PC-9 (cell line): ENCODE results near the gene CBX4. TPM values are rescaled to one million over a fixed set of nuclear protein-coding genes. Genes with fewer than 3 reads are reported as not detected.

ENCODE experiments used
- BruUV-seq: library from RNA; stranded (reverse); fragments of 400-500 nt; replicated peaks from 2 replicates; lab custom pipeline; 2021; lab: Mats Ljungman, UMichigan
- CTCF ChIA-PET: fragments of 300-600 bp; sonication (Branson Sonifier 250); formaldehyde crosslinking; loops from one replicate; lab custom pipeline; 2022; ENCODE audit warnings: antibody characterized with exemption; lab: Charles Lee
- POLR2A ChIA-PET: fragments of 300-600 bp; sonication (Branson Sonifier 250); formaldehyde crosslinking; loops from one replicate; lab custom pipeline; 2022; ENCODE audit warnings: antibody characterized with exemption; ENCODE audit not compliant: unreplicated experiment; lab: Charles Lee
- DNase-seq, 2 experiments: peaks; one replicate each; pipeline versions ENCODE4 v3.0.0 to v3.0.0-alpha.2; 2015 to 2022; ENCODE audit warnings: mixed read lengths in 1 of 2
- H2AFZ ChIP-seq: fragments of 200-600 bp; sonication (generic); 2 replicates; pipeline ENCODE4 v1.8.1; 2017; ENCODE audit warnings: antibody characterized with exemption
- H3F3A ChIP-seq: fragments of 200-600 bp; sonication (generic); 2 replicates; pipeline ENCODE4 v1.8.1; 2017; ENCODE audit warnings: antibody characterized with exemption, mild to moderate bottlenecking, low read depth; ENCODE audit not compliant: insufficient read depth
- H3K27ac ChIP-seq: fragments of 200-600 bp; sonication (generic); 2 replicates; pipeline ENCODE4 v1.6.1; 2016; ENCODE audit warnings: mixed run types
- H3K27me3 ChIP-seq: fragments of 200-600 bp; sonication (generic); 2 replicates; pipeline ENCODE4 v1.6.1; 2016; ENCODE audit warnings: low read depth, mixed run types; ENCODE audit not compliant: insufficient read depth
- H3K36me3 ChIP-seq: fragments of 200-600 bp; sonication (generic); 2 replicates; pipeline ENCODE4 v1.6.1; 2016; ENCODE audit warnings: low read depth, mixed run types
- H3K4me1 ChIP-seq: fragments of 200-600 bp; sonication (generic); replicated peaks from 2 replicates; pipeline ENCODE4 v1.6.1; 2016; ENCODE audit warnings: mixed run types; ENCODE audit not compliant: insufficient read depth
- H3K4me2 ChIP-seq: fragments of 200-600 bp; sonication (generic); 2 replicates; pipeline ENCODE4 v1.6.1; 2017; ENCODE audit warnings: mixed run types
- H3K4me3 ChIP-seq: fragments of 200-600 bp; sonication (generic); 2 replicates; pipeline ENCODE4 v1.6.1; 2016; ENCODE audit warnings: mixed run types
- H3K79me2 ChIP-seq: fragments of 200-600 bp; sonication (generic); 2 replicates; pipeline ENCODE4 v1.6.1; 2017; ENCODE audit warnings: low read depth, mixed run types
- H3K9me2 ChIP-seq: fragments of 200-600 bp; sonication (generic); 2 replicates; pipeline ENCODE4 v1.8.1; 2017; ENCODE audit warnings: mild to moderate bottlenecking; ENCODE audit not compliant: insufficient read depth
- H3K9me3 ChIP-seq: fragments of 200-600 bp; sonication (generic); 2 replicates; pipeline ENCODE4 v1.8.1; 2016; ENCODE audit warnings: low read depth; ENCODE audit not compliant: insufficient read depth
- H4K20me1 ChIP-seq: fragments of 200-600 bp; sonication (generic); 2 replicates; pipeline ENCODE4 v1.8.1; 2017; ENCODE audit not compliant: insufficient read depth
- EZH2 ChIP-seq: fragments of 200-600 bp; sonication (generic); IDR thresholded peaks from 2 replicates; pipeline ENCODE4 v1.8.0; 2017; ENCODE audit warnings: antibody characterized with exemption, low read depth
- intact Hi-C: fragments of 100-400 bp; cut with micrococcal nuclease; formaldehyde crosslinking; loops from one replicate; pipeline ENCODE4 v1.10.0; 2022; ENCODE audit not compliant: unreplicated experiment
- total RNA-seq: library from RNA; stranded (reverse); gene quantifications from 2 replicates; pipeline ENCODE4 v1.2.3, GENCODE V29; 2021
- TF ChIP-seq, protein P1 (sequence below): fragments of 200-600 bp; sonication (generic); conservative IDR thresholded peaks from 2 replicates; pipeline ENCODE4 v1.6.1; 2017; ENCODE audit warnings: mixed run types, antibody characterized with exemption, mild to moderate bottlenecking, moderate library complexity

CBX4 gene
- total RNA-seq, 1 experiment from 2014 or later: 32.0 TPM

DNA sequence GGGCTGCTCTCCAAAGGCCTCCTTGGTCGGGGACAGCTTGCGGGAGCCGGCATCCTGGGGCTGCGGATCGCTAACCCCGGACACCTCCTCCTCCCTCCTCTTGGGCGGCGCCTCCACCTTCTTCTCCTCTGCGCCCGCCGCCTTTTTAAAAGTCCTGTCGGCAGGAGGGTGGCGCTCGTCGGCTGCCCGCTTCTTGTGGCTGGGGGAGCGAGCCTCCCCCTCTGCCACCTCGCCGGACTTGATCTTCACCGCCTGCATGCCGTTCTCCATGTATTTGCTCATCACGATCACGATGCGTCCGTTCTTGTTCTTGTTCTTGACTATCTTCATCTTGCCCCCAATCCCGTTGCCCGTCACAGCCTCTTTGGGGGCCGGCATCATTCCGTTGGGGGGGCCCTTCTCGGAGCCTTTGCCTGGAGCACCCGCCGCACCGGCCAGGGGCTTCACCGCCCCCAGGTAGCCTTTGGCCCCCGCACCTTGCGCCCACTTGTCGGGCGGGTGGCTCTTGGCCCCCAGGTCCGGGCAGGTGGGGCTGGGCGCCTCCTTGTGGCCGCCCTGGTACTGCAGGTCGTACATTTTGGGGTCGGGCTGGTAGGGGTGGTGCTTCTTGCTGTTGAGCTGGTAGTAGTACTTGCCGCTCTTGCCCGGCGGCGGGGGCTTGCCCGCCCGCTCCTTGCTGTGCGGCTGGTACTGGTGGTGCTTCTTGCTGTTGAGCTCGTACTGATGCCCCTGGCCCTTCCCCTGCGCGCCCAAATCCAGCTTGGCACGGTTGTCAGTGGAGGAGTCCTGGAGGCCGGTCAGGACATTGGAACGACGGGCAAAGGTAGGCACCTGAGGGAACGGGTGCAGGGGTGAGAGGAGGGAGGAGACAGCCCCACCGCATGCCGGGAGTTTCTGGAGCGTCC is 4.4 kb downstream of the CBX4 start:
- no peak overlapping the region for H3K27ac ChIP-seq
- CTCF ChIA-PET: interaction anchor here (0.7 to 0.9 kb wide), 2 partner anchors 15 to 24 kb away, joined by 3 to 5 read pairs; no protein-coding TSS in a partner anchor

DNA sequence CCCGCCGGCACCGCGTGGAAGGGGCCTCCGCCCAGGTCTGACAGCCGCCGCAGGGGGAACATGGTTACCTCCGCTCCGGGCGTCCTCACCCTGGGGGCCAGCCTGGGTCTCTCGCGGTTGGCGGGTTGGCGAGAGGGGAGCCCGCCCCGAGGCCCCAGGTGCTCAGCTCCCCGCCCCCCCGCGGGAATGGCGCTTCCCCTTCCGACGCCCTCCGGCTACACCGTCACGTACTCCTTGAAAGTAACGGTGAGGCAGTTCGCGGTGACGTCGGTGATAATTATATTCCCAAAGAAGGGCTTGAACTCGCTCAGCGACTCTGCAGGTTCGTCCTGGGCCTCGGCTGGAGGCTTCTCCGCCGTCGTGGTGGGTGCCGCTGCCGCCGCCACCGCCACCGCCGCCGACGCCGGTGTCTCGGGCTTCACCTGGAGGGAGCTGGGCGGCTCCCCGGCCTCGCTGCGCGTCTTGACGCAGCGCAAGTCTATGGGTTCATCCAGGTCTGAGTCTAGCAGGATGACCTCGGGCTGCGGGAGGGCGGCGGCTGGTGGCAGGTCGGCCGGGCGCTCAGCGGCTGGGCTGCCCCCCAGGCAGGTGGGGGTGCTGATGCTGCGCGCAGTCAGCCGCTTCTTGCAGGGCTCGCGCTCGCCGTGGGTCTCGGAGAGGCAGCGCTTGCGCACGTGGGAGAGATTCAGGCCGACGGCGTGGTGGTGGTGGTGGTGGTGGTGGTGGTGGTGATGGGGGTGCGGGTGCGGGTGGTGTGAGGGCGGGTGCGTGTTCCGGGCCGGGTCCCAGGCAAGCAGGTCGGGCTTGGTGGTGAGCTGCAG is 5.3 kb downstream of the CBX4 start:
- no TSS peak for BruUV-seq
- Histone ChIP-seq H3K4me2 (peak overlapping the region; percentile 73), H2AFZ (no peak overlapping the region), H3K9me2 (no peaks in the 10 kb centered on the region), H3K4me3 (no peak overlapping the region), H3K79me2 (peaks cover 53% of the 10 kb centered on the region), H3K4me1 (peaks cover 41% of the 10 kb centered on the region), H3F3A (peaks cover 20% of the 10 kb centered on the region; the same call in 1 of the 2 replicates), H4K20me1 (peaks cover 23% of the 10 kb centered on the region), H3K9me3 (no peaks in the 10 kb centered on the region), H3K27ac (no peak overlapping the region), H3K27me3 (no peaks in the 10 kb centered on the region), H3K36me3 (no peaks in the 10 kb centered on the region)
- TF ChIP-seq, protein P1, sequence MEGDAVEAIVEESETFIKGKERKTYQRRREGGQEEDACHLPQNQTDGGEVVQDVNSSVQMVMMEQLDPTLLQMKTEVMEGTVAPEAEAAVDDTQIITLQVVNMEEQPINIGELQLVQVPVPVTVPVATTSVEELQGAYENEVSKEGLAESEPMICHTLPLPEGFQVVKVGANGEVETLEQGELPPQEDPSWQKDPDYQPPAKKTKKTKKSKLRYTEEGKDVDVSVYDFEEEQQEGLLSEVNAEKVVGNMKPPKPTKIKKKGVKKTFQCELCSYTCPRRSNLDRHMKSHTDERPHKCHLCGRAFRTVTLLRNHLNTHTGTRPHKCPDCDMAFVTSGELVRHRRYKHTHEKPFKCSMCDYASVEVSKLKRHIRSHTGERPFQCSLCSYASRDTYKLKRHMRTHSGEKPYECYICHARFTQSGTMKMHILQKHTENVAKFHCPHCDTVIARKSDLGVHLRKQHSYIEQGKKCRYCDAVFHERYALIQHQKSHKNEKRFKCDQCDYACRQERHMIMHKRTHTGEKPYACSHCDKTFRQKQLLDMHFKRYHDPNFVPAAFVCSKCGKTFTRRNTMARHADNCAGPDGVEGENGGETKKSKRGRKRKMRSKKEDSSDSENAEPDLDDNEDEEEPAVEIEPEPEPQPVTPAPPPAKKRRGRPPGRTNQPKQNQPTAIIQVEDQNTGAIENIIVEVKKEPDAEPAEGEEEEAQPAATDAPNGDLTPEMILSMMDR: no peak
- no peak for TF ChIP-seq EZH2
- ChIA-PET CTCF (interaction anchor here (1.0 kb wide), 1 partner anchor 24 kb away, joined by 5 read pairs; no protein-coding TSS in a partner anchor), POLR2A (interaction anchor here (0.6 to 0.7 kb wide), 2 partner anchors 24 to 69 kb away, joined by 3 read pairs; no protein-coding TSS in a partner anchor)
- no peak for DNase-seq
- intact Hi-C loops: no loop called here

More for the DNA sequence above, 4.4 kb downstream of the CBX4 start:
- no peak overlapping the region for H3K4me2 ChIP-seq
- peaks cover 41% of the 10 kb centered on the region for H3K4me1 ChIP-seq
- no peaks in the 10 kb centered on the region for H3K36me3 ChIP-seq
- no peaks in the 10 kb centered on the region for H3K9me2 ChIP-seq
- no peak overlapping the region for H2AFZ ChIP-seq
- BruUV-seq: no TSS peak
- TF ChIP-seq EZH2: no peak
- TF ChIP-seq, protein P1: peak; percentile 88
- H3F3A ChIP-seq: peaks cover 20% of the 10 kb centered on the region; the same call in 1 of the 2 replicates
- no peak overlapping the region for H3K4me3 ChIP-seq
- H3K79me2 ChIP-seq: peaks cover 53% of the 10 kb centered on the region
- no peaks in the 10 kb centered on the region for H3K27me3 ChIP-seq
- peaks cover 23% of the 10 kb centered on the region for H4K20me1 ChIP-seq
- intact Hi-C loops: no loop called here
- no peaks in the 10 kb centered on the region for H3K9me3 ChIP-seq
- DNase-seq: no peak
- POLR2A ChIA-PET: no interaction called here

DNA sequence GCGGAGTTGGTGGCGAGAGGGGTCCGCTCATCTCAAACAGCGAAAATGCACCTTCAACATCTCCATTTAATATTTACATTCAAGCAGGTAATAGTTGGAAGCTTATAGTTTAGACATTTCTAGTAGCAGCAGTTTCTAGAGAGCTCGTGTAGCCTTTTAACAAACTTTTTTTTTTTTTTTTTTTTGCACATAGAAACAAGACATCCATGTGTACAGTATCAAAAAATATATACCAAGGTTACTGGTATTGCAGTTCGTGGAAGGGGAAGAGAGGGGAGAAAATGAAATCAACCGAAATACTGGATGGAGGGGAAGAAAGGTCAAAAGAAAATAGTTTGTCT is 6.2 kb downstream of the CBX4 start:
- H3K4me3 ChIP-seq: peak overlapping the region; percentile 68
- no TSS peak for BruUV-seq

More for the DNA sequence above, 6.2 kb downstream of the CBX4 start:
- TF ChIP-seq, protein P1: no peak
- TF ChIP-seq EZH2: no peak
- Histone ChIP-seq H3K4me2 (peak overlapping the region; percentile 73), H3K9me3 (no peaks in the 10 kb centered on the region), H2AFZ (no peak overlapping the region), H3F3A (peaks cover 16% of the 10 kb centered on the region; the same call in 1 of the 2 replicates), H3K9me2 (no peaks in the 10 kb centered on the region), H4K20me1 (peaks cover 18% of the 10 kb centered on the region), H3K27ac (peak overlapping the region; percentile 82), H3K27me3 (no peaks in the 10 kb centered on the region), H3K79me2 (peaks cover 48% of the 10 kb centered on the region), H3K4me1 (peaks cover 41% of the 10 kb centered on the region), H3K36me3 (no peaks in the 10 kb centered on the region)
- ChIA-PET CTCF (interaction anchor here (0.6 to 1.0 kb wide), 3 partner anchors 23 to 160 kb away, joined by 5 to 8 read pairs (median 8); no protein-coding TSS in a partner anchor), POLR2A (interaction anchor here (0.7 to 0.9 kb wide), 2 partner anchors 23 to 25 kb away, joined by 3 to 22 read pairs; no protein-coding TSS in a partner anchor)
- no peak for DNase-seq
- intact Hi-C loops: no loop called here
